Measurements from ENCODE around the gene NEXN. TPM values are rescaled to one million over a fixed set of nuclear protein-coding genes. Genes with fewer than 3 reads are reported as not detected.

Gene NEXN
- total RNA-seq, 2 donors from 2014 or later: 5.7 TPM

DNA sequence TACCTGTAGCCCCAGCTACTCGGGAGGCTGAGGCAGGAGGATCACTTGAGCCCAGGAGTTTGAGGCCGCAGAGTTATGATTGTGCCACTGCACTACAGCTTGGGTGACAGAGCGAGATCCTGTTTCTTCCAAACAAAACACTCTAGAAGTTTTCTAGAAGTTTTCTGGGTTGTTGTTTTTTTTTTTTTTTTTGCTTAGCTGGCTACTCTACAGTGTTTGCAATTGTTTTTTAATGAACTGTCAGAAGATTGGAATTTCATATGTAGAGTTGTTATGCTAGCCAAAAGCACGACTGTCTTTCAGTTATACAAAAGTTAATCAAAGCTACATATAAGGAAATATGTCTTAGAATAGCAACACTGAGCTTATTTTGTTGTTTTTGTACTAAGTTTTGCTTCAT lies 30.9 kb upstream of the NEXN start:
- Mint-ChIP-seq H3K9me3 (peaks cover 37% of the 10 kb centered on the region), H3K27ac (no peak overlapping the region), H3K4me1 (peaks cover 3% of the 10 kb centered on the region), H3K36me3 (ENCODE audit: low read depth) (peaks cover 43% of the 10 kb centered on the region), H3K4me3 (no peak overlapping the region), H3K27me3 (ENCODE audit: insufficient read depth) (no peaks in the 10 kb centered on the region)
- no peak for DNase-seq
- H3K4me3 ChIP-seq (ENCODE audit: low read length): no peak overlapping the region
- 94 to 100% methylated on average over 1 to 3 of the region's 4 CpGs for WGBS, 2 experiments (ENCODE audit: insufficient coverage in 1 of 2, insufficient read length in 1 of 2)
- no peaks in the 10 kb centered on the region for H3K4me1 ChIP-seq (ENCODE audit: control insufficient read depth, insufficient read depth, low read length)
- no peak overlapping the region for H3K9ac ChIP-seq (ENCODE audit: extremely low read depth, low read length, poor library complexity, severe bottlenecking)
- H3K27ac ChIP-seq (ENCODE audit: low read depth, low read length): no peak overlapping the region
- no peaks in the 10 kb centered on the region for H3K36me3 ChIP-seq (ENCODE audit: control insufficient read depth, insufficient read depth, low read length)
- TF ChIP-seq, protein P1, sequence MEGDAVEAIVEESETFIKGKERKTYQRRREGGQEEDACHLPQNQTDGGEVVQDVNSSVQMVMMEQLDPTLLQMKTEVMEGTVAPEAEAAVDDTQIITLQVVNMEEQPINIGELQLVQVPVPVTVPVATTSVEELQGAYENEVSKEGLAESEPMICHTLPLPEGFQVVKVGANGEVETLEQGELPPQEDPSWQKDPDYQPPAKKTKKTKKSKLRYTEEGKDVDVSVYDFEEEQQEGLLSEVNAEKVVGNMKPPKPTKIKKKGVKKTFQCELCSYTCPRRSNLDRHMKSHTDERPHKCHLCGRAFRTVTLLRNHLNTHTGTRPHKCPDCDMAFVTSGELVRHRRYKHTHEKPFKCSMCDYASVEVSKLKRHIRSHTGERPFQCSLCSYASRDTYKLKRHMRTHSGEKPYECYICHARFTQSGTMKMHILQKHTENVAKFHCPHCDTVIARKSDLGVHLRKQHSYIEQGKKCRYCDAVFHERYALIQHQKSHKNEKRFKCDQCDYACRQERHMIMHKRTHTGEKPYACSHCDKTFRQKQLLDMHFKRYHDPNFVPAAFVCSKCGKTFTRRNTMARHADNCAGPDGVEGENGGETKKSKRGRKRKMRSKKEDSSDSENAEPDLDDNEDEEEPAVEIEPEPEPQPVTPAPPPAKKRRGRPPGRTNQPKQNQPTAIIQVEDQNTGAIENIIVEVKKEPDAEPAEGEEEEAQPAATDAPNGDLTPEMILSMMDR (conservative IDR thresholded peaks at IDR 0.05): no peak
- no peaks in the 10 kb centered on the region for H3K27me3 ChIP-seq (ENCODE audit: control insufficient read depth, insufficient read depth, low read length, poor library complexity, severe bottlenecking)
- H3K9me3 ChIP-seq (ENCODE audit: control insufficient read depth, low read length): peaks cover 10% of the 10 kb centered on the region

- Mint-ChIP-seq H3K27me3 (ENCODE audit: insufficient read depth) (no peaks in the 10 kb centered on the region), H3K36me3 (ENCODE audit: low read depth) (peaks cover 37% of the 10 kb centered on the region)
These were observed 29.7 kb upstream of the NEXN start for GRCh38 chr1:77858725-77859124.

GRCh38 chr1:77859248-77859647 lies 29.2 kb upstream of the NEXN start:
- no peaks in the 10 kb centered on the region for H3K27me3 Mint-ChIP-seq (ENCODE audit: insufficient read depth)

More at GRCh38 chr1:77858725-77859124, 29.7 kb upstream of the NEXN start:
- Histone ChIP-seq H3K4me1 (ENCODE audit: control insufficient read depth, insufficient read depth, low read length) (no peaks in the 10 kb centered on the region), H3K9me3 (ENCODE audit: control insufficient read depth, low read length) (peaks cover 10% of the 10 kb centered on the region), H3K36me3 (ENCODE audit: control insufficient read depth, insufficient read depth, low read length) (no peaks in the 10 kb centered on the region), H3K27ac (ENCODE audit: low read depth, low read length) (no peak overlapping the region), H3K9ac (ENCODE audit: extremely low read depth, low read length, poor library complexity, severe bottlenecking) (no peak overlapping the region), H3K4me3 (ENCODE audit: low read length) (no peak overlapping the region), H3K27me3 (ENCODE audit: control insufficient read depth, insufficient read depth, low read length, poor library complexity, severe bottlenecking) (no peaks in the 10 kb centered on the region)
- Mint-ChIP-seq H3K27ac (no peak overlapping the region), H3K4me1 (peaks cover 3% of the 10 kb centered on the region), H3K9me3 (peaks cover 37% of the 10 kb centered on the region), H3K4me3 (no peak overlapping the region)
- 96 to 100% methylated on average over 2 to 3 of the region's 3 CpGs for WGBS, 2 experiments (ENCODE audit: insufficient coverage in 1 of 2, insufficient read length in 1 of 2)
- DNase-seq: no peak
- TF ChIP-seq, protein P1 (conservative IDR thresholded peaks at IDR 0.05): peak; percentile 26

More at GRCh38 chr1:77859248-77859647, 29.2 kb upstream of the NEXN start:
- no peak for DNase-seq
- Mint-ChIP-seq H3K4me1 (peaks cover 3% of the 10 kb centered on the region), H3K9me3 (peaks cover 33% of the 10 kb centered on the region), H3K27ac (peak overlapping the region; percentile 64), H3K36me3 (ENCODE audit: low read depth) (peaks cover 32% of the 10 kb centered on the region), H3K4me3 (no peak overlapping the region)
- Histone ChIP-seq H3K9me3 (ENCODE audit: control insufficient read depth, low read length) (peaks cover 10% of the 10 kb centered on the region), H3K27ac (ENCODE audit: low read depth, low read length) (no peak overlapping the region), H3K36me3 (ENCODE audit: control insufficient read depth, insufficient read depth, low read length) (no peaks in the 10 kb centered on the region), H3K9ac (ENCODE audit: extremely low read depth, low read length, poor library complexity, severe bottlenecking) (no peak overlapping the region), H3K4me3 (ENCODE audit: low read length) (no peak overlapping the region), H3K4me1 (ENCODE audit: control insufficient read depth, insufficient read depth, low read length) (no peaks in the 10 kb centered on the region), H3K27me3 (ENCODE audit: control insufficient read depth, insufficient read depth, low read length, poor library complexity, severe bottlenecking) (no peaks in the 10 kb centered on the region)
- WGBS, 2 experiments (ENCODE audit: insufficient coverage in 1 of 2, insufficient read length in 1 of 2): 63 to 97% methylated on average over 1 to 2 of the region's 2 CpGs
- TF ChIP-seq, protein P1 (conservative IDR thresholded peaks at IDR 0.05): no peak
